DOHH2 (cell line): ENCODE data around the gene TOMM40.

Experiments used
- EZH2phosphoT487 ChIP-seq: fragments of 200-600 bp; sonication (generic); IDR thresholded peaks from 2 replicates; pipeline ENCODE4 v1.6.1; 2017; ENCODE audit warnings: borderline replicate concordance, mild to moderate bottlenecking, antibody characterized with exemption, low read length, moderate library complexity, mixed read lengths
- TF ChIP-seq, protein P1 (sequence below): fragments of 200-600 bp; sonication (generic); IDR thresholded peaks from one replicate; pipeline ENCODE4 v1.5.1; 2014; ENCODE audit warnings: antibody characterized with exemption, mild to moderate bottlenecking, low read depth, low read length; ENCODE audit not compliant: poor library complexity, severe bottlenecking

DNA sequence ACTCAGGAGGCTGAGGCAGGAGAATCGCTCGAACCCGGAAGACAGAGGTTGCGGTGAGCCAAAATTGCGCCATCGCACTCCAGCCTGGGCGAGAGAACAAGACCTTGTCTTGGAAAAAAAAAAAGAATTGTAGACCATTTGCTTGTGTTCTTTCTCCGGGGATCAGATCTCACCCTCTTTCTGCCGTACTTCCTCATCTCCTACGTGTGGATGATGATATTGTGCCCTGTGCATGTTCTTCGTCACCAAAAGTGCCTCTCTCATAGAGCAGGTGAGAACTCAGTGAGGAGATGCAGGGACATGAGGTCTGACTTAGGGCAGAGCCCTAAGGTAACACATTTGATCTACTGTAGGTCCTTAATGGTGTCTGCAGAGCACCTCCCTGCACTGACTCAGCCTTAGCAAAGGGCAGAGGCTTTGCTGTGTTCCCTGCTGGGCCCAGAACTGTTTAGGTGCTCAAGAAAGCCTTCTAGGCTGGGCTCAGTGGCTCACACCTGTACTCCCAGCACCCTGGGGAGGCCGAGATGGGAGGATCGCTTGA, 56.1 kb downstream of the TOMM40 start:
- TF ChIP-seq, protein P1, sequence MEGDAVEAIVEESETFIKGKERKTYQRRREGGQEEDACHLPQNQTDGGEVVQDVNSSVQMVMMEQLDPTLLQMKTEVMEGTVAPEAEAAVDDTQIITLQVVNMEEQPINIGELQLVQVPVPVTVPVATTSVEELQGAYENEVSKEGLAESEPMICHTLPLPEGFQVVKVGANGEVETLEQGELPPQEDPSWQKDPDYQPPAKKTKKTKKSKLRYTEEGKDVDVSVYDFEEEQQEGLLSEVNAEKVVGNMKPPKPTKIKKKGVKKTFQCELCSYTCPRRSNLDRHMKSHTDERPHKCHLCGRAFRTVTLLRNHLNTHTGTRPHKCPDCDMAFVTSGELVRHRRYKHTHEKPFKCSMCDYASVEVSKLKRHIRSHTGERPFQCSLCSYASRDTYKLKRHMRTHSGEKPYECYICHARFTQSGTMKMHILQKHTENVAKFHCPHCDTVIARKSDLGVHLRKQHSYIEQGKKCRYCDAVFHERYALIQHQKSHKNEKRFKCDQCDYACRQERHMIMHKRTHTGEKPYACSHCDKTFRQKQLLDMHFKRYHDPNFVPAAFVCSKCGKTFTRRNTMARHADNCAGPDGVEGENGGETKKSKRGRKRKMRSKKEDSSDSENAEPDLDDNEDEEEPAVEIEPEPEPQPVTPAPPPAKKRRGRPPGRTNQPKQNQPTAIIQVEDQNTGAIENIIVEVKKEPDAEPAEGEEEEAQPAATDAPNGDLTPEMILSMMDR = no peak
- TF ChIP-seq EZH2phosphoT487 = no peak
